Epithelial cell of prostate (primary cell): ENCODE measurements around the gene RGL3.
A peak's percentile ranks its signal among the peaks of the same experiment; 100 is the strongest.
"Not testable (repeated sequence)": the region's sequence is repeated elsewhere in the genome, so short reads cannot be mapped to it uniquely, and the experiment has no call there.

ENCODE experiments used
- DNase-seq: peaks from one replicate; pipeline ENCODE4 v3.0.0-alpha.2; 2011; ENCODE audit warnings: low read depth, low spot score
- H3K27ac ChIP-seq: fragments of 450-650 bp; 2 replicates; pipeline ENCODE4 v1.5.1; 2017; ENCODE audit warnings: mild to moderate bottlenecking

Gene RGL3

GRCh38 chr19:11367528-11367927 is 51.6 kb downstream of the RGL3 start:
- DNase-seq: no peak
- H3K27ac ChIP-seq: no peak overlapping the region

GRCh38 chr19:11365557-11366117 is 53.5 kb downstream of the RGL3 start:
- no peak for DNase-seq
- no peak overlapping the region for H3K27ac ChIP-seq

GRCh38 chr19:11364935-11365334 is 54.2 kb downstream of the RGL3 start:
- H3K27ac ChIP-seq: no peak overlapping the region
- no peak for DNase-seq

GRCh38 chr19:11364296-11364904 is 54.7 kb downstream of the RGL3 start:
- no peak overlapping the region for H3K27ac ChIP-seq
- no peak for DNase-seq

GRCh38 chr19:11363881-11364280 is 55.2 kb downstream of the RGL3 start:
- H3K27ac ChIP-seq: no peak overlapping the region
- no peak for DNase-seq

GRCh38 chr19:11361771-11362731 is 57.1 kb downstream of the RGL3 start:
- DNase-seq: no peak

GRCh38 chr19:11361037-11361770 is 57.9 kb downstream of the RGL3 start:
- no peak for DNase-seq

More at GRCh38 chr19:11361771-11362731, 57.1 kb downstream of the RGL3 start:
- no peak overlapping the region for H3K27ac ChIP-seq

GRCh38 chr19:11359421-11359820 is 59.7 kb downstream of the RGL3 start:
- peak overlapping the region; percentile 7 for H3K27ac ChIP-seq
- DNase-seq: no peak

More at GRCh38 chr19:11361037-11361770, 57.9 kb downstream of the RGL3 start:
- H3K27ac ChIP-seq: no peak overlapping the region

GRCh38 chr19:11356676-11357550 is 62.2 kb downstream of the RGL3 start:
- DNase-seq: no peak
- no peak overlapping the region for H3K27ac ChIP-seq

- H3K27ac ChIP-seq: no peak overlapping the region
- no peak for DNase-seq
Measured at GRCh38 chr19:11356074-11356397, 63.1 kb downstream of the RGL3 start.

- DNase-seq: no peak
- H3K27ac ChIP-seq: no peak within 1 kb of the TSS
Measured at GRCh38 chr19:11355160-11356073, 63.7 kb downstream of the RGL3 start, which contains the start of gene PLPPR2. TSS of gene PLPPR2 (plus strand) at chr19:11355432. CDS start at chr19:11357674, 2,242 bp downstream.

- DNase-seq, H3K27ac ChIP-seq: not testable (repeated sequence)
Measured at GRCh38 chr19:11354102-11354501, 65.0 kb downstream of the RGL3 start.

GRCh38 chr19:11349171-11349570 is 69.9 kb downstream of the RGL3 start:
- no peak for DNase-seq
- H3K27ac ChIP-seq: no peak overlapping the region

- DNase-seq: no peak
- no peak overlapping the region for H3K27ac ChIP-seq
Measured at GRCh38 chr19:11347546-11348039, 71.5 kb downstream of the RGL3 start.

- peak; percentile 95 for DNase-seq
- peak within 1 kb of the TSS; percentile 53 for H3K27ac ChIP-seq
Measured at GRCh38 chr19:11346104-11346940, 72.8 kb downstream of the RGL3 start, which contains the start of the genes CCDC159 and TMEM205. TSS of gene CCDC159 (plus strand) at chr19:11346519. CDS start at chr19:11346607, 88 bp downstream. TSS of gene TMEM205 (minus strand) at chr19:11346268. CDS start at chr19:11345619, 649 bp downstream.

- DNase-seq: no peak
- H3K27ac ChIP-seq: peak overlapping the region; percentile 53
Measured at GRCh38 chr19:11345122-11345803, 73.9 kb downstream of the RGL3 start.
